Sigmoid colon (tissue), 7 donors: ENCODE results near the gene MIDN. TPM values are rescaled to one million over a fixed set of nuclear protein-coding genes. Genes with fewer than 3 reads are reported as not detected.

Experiments
- DNase-seq: peaks from one replicate; pipeline ENCODE4 v3.0.0-alpha.2; 2019
- H3K27ac ChIP-seq, 4 donors: fragments of 200-600 bp; sonication (generic); one replicate each; pipeline ENCODE4 v1.5.1; 2016 to 2019; ENCODE audit warnings: mild to moderate bottlenecking in 1 of 4
- H3K27me3 ChIP-seq, 3 donors: fragments of 200-600 bp; sonication (generic); one replicate each; pipeline ENCODE4 v1.5.1; 2019; ENCODE audit warnings: mild to moderate bottlenecking in 1 of 3
- H3K36me3 ChIP-seq, 4 donors: fragments of 200-600 bp; sonication (generic); one replicate each; pipeline ENCODE4 v1.5.1; 2016 to 2019
- H3K4me1 ChIP-seq, 4 donors: fragments of 200-600 bp; sonication (generic); one replicate each; pipeline ENCODE4 v1.5.1; 2017 to 2019
- H3K4me3 ChIP-seq, 4 donors: fragments of 200-600 bp; sonication (generic); one replicate each; pipeline ENCODE4 v1.5.1; 2017 to 2019; ENCODE audit warnings: mild to moderate bottlenecking in 2 of 4, moderate library complexity in 1 of 4
- H3K9me3 ChIP-seq, 4 donors: fragments of 200-600 bp in 3 of 4; sonication (generic) in 3 of 4; one replicate each; pipeline versions ENCODE4 v1.5.1 to v1.6.1; 2013 to 2019
- CTCF ChIP-seq, 4 experiments: fragments of 450-650 bp in 3 of 4; fragments of 200-600 bp in 1 of 4; IDR thresholded peaks; one replicate each; pipeline ENCODE4 v1.5.1; 2016 to 2019; ENCODE audit warnings: antibody characterized with exemption in 4 of 4, mild to moderate bottlenecking in 3 of 4, moderate library complexity in 2 of 4
- EP300 ChIP-seq, 4 donors: sonication (generic); formaldehyde crosslinking; IDR thresholded peaks; one replicate each; pipeline ENCODE4 v1.6.1; 2017; ENCODE audit warnings: antibody characterized with exemption in 4 of 4
- POLR2A ChIP-seq, 2 donors: fragments of 450-650 bp; IDR thresholded peaks; one replicate each; pipeline ENCODE4 v1.6.1; 2016; ENCODE audit warnings: antibody characterized with exemption in 2 of 2, mild to moderate bottlenecking in 2 of 2, moderate library complexity in 2 of 2
- POLR2AphosphoS5 ChIP-seq, 4 donors: sonication (generic); formaldehyde crosslinking; IDR thresholded peaks; one replicate each; pipeline ENCODE4 v1.6.1; 2017; ENCODE audit warnings: antibody characterized with exemption in 4 of 4
- WGBS, 2 donors: extraction: QIAGEN DNeasy Blood & Tissue Kit; methylation state at CpG; one replicate each; pipeline ENCODE4 v1.1.7; 2013; 5-methylcytosine and 5-hydroxymethylcytosine counted together
- intact Hi-C: fragments of 100-400 bp; cut with DNase I; formaldehyde crosslinking; loops from one replicate; pipeline ENCODE4 v1.15.1; 2023
- polyA plus RNA-seq, 3 donors: library from polyadenylated mRNA; stranded (reverse); fragments of 200-250 nt; gene quantifications; one replicate each; pipeline ENCODE4 v1.2.3, GENCODE V29; 2013
- total RNA-seq, 4 donors: library from RNA; depleted of rRNA; stranded (reverse); fragments of >200 nt; gene quantifications; one replicate each; pipeline ENCODE4 v1.1.0, GENCODE V29; 2016
- donor health status: healthy with polysubstance abuse.
- donor health status: Bipolar disorder and iron deficiency.
- donor health status: healthy.

MIDN gene
- total and polyA plus RNA-seq, 7 donors: 14.6 to 87.0 (median 42.1) TPM

- WGBS, 2 donors: 29 to 39% methylated on average over 10 of the region's 10 CpGs
- Histone ChIP-seq H3K27me3 (peaks cover 20 to 23% (median 22%) of the 10 kb centered on the region in 3 donors), H3K27ac (no peak overlapping the region), H3K9me3 (no peaks in the 10 kb centered on the region), H3K36me3 (peaks cover 2 to 17% (median 10%) of the 10 kb centered on the region in 4 donors), H3K4me3 (no peak overlapping the region), H3K4me1 (peaks cover 0 to 18% (median 15%) of the 10 kb centered on the region in 4 donors)
- peak; percentile 90 for DNase-seq
- intact Hi-C loops: loop anchor here (5.0 kb wide), 3 partner anchors 77 to 127 kb away; partner anchors contain the start of genes DAZAP1 and NDUFS7
- TF ChIP-seq POLR2A (IDR thresholded peaks at IDR 0.05) (no peak), CTCF (IDR thresholded peaks at IDR 0.05) (peak; percentile 73 to 97 (median 89)), EP300 (IDR thresholded peaks at IDR 0.05) (no peak)
Observed at GRCh38 chr19:1279782-1280341, 31.5 kb downstream of the MIDN start.

GRCh38 chr19:1280636-1281568 lies 32.5 kb downstream of the MIDN start:
- intact Hi-C loops: no loop called here

GRCh38 chr19:1281569-1282287 lies 33.3 kb downstream of the MIDN start:
- intact Hi-C loops: no loop called here
- H3K4me3 ChIP-seq: no peak overlapping the region
- peaks cover 32 to 37% (median 37%) of the 10 kb centered on the region in 3 donors for H3K27me3 ChIP-seq
- H3K9me3 ChIP-seq: no peaks in the 10 kb centered on the region
- peaks cover 0 to 16% (median 9%) of the 10 kb centered on the region in 4 donors for H3K36me3 ChIP-seq
- no peak for TF ChIP-seq CTCF (IDR thresholded peaks at IDR 0.05)
- TF ChIP-seq POLR2AphosphoS5 (IDR thresholded peaks at IDR 0.05): no peak
- DNase-seq: no peak
- H3K4me1 ChIP-seq: peaks cover 0 to 11% (median 6%) of the 10 kb centered on the region in 4 donors
- WGBS, 2 donors: 74 to 78% methylated on average over 15 of the region's 15 CpGs
- no peak overlapping the region for H3K27ac ChIP-seq

More at GRCh38 chr19:1280636-1281568, 32.5 kb downstream of the MIDN start:
- H3K36me3 ChIP-seq: peaks cover 0 to 16% (median 9%) of the 10 kb centered on the region in 4 donors
- no peak for DNase-seq
- H3K4me3 ChIP-seq: no peak overlapping the region
- 88 to 92% methylated on average over 53 of the region's 53 CpGs for WGBS, 2 donors
- no peak overlapping the region for H3K27ac ChIP-seq
- peaks cover 27 to 31% (median 30%) of the 10 kb centered on the region in 3 donors for H3K27me3 ChIP-seq
- H3K9me3 ChIP-seq: no peaks in the 10 kb centered on the region
- peaks cover 0 to 19% (median 12%) of the 10 kb centered on the region in 4 donors for H3K4me1 ChIP-seq
- TF ChIP-seq CTCF (IDR thresholded peaks at IDR 0.05): no peak
- TF ChIP-seq EP300 (IDR thresholded peaks at IDR 0.05): no peak
- TF ChIP-seq POLR2AphosphoS5 (IDR thresholded peaks at IDR 0.05): no peak
- no peak for TF ChIP-seq POLR2A (IDR thresholded peaks at IDR 0.05)

- H3K27me3 ChIP-seq: peaks cover 42 to 47% (median 47%) of the 10 kb centered on the region in 3 donors
- no peak overlapping the region for H3K27ac ChIP-seq
- no peak for TF ChIP-seq POLR2AphosphoS5 (IDR thresholded peaks at IDR 0.05)
- TF ChIP-seq POLR2A (IDR thresholded peaks at IDR 0.05): no peak
- no peak for TF ChIP-seq EP300 (IDR thresholded peaks at IDR 0.05)
- no peak for TF ChIP-seq CTCF (IDR thresholded peaks at IDR 0.05)
- H3K36me3 ChIP-seq: peaks cover 0 to 12% (median 9%) of the 10 kb centered on the region in 4 donors
- no peaks in the 10 kb centered on the region for H3K9me3 ChIP-seq
- H3K4me3 ChIP-seq: no peak overlapping the region
- WGBS, 2 donors: 81 to 84% methylated on average over 18 of the region's 18 CpGs
- intact Hi-C loops: no loop called here
- H3K4me1 ChIP-seq: peaks cover 0 to 10% (median 7%) of the 10 kb centered on the region in 4 donors
- no peak for DNase-seq
Observed at GRCh38 chr19:1282588-1283206, 34.3 kb downstream of the MIDN start.
